Peyer's patch (tissue), 4 donors: ENCODE results near the gene SPEM3.
A peak's percentile ranks its signal among the peaks of the same experiment; 100 is the strongest.

Source experiments
- CTCF ChIP-seq, 6 experiments: fragments of 450-650 bp in 4 of 6; fragments of 200-600 bp in 2 of 6; sonication (generic) in 1 of 6; IDR thresholded peaks; one replicate each; pipeline ENCODE4 v1.5.1; 2017 to 2019; ENCODE audit warnings: antibody characterized with exemption in 6 of 6, mild to moderate bottlenecking in 3 of 6, moderate library complexity in 1 of 6
- POLR2A ChIP-seq, 2 donors: fragments of 450-650 bp; IDR thresholded peaks; one replicate each; pipeline ENCODE4 v1.5.1; 2017; ENCODE audit warnings: antibody characterized with exemption in 2 of 2, mild to moderate bottlenecking in 2 of 2, moderate library complexity in 2 of 2

GRCh38 chr17:7403043-7403726, 25.5 kb upstream of the SPEM3 start:
- TF ChIP-seq CTCF (IDR thresholded peaks at IDR 0.05), result no peak
- TF ChIP-seq POLR2A (IDR thresholded peaks at IDR 0.05), result peak; percentile 34 to 65
